HCT116 (cell line): ENCODE data around the gene ARPP21. TPM values are rescaled to one million over a fixed set of nuclear protein-coding genes. Genes with fewer than 3 reads are reported as not detected.

Experiments
- ATAC-seq: fragments of 200-7000 bp; cut with Tn5 transposase; 2 replicates; pipeline ENCODE4 v1.9.1; 2020; ENCODE audit warnings: mild to moderate bottlenecking, moderate library complexity
- BruUV-seq: library from RNA; stranded (reverse); fragments of 400-500 nt; replicated peaks from 2 replicates; lab custom pipeline; 2021; lab: Mats Ljungman, UMichigan
- CTCF ChIA-PET: fragments of 300-600 bp; sonication (Branson Sonifier 250); formaldehyde crosslinking; loops from one replicate; lab custom pipeline; 2021; ENCODE audit warnings: antibody characterized with exemption; lab: Charles Lee
- POLR2A ChIA-PET: fragments of 300-600, 350-600 bp; sonication (Branson Sonifier 250); formaldehyde crosslinking; loops from one replicate; lab custom pipeline; 2021; ENCODE audit warnings: antibody characterized with exemption; lab: Charles Lee
- RAD21 ChIA-PET, 2 experiments: fragments of 300-600 bp; sonication (Branson Sonifier 250); formaldehyde crosslinking; loops; one replicate each; lab custom pipeline; 2023; ENCODE audit warnings: low total read pairs in 2 of 2; ENCODE audit not compliant: uncharacterized antibody in 2 of 2, unreplicated experiment in 2 of 2, low non-redundant PET in 1 of 2; lab: Charles Lee
- DNase-seq: peaks from one replicate; pipeline ENCODE4 v3.0.0-alpha.2; 2010; ENCODE audit warnings: low read depth, low spot score
- H2AFZ ChIP-seq: fragments of 200-600 bp; shearing (Covaris generic), sonication (generic); 2 replicates; pipeline ENCODE4 v1.6.1; 2017; ENCODE audit warnings: low read depth, mixed run types, mixed read lengths, antibody characterized with exemption, low read length; ENCODE audit not compliant: poor library complexity, severe bottlenecking
- H3K27ac ChIP-seq: 2 replicates; pipeline ENCODE4 v1.5.1; 2012; ENCODE audit warnings: low read depth, low read length
- H3K27me3 ChIP-seq: fragments of 200-600 bp; sonication (generic); 2 replicates; pipeline ENCODE4 v1.6.1; 2016; ENCODE audit warnings: mixed run types, low read length, mixed read lengths; ENCODE audit not compliant: insufficient read depth
- H3K36me3 ChIP-seq, 2 experiments: fragments of 200-500 bp in 1 of 2; fragments of 200-600 bp in 1 of 2; sonication (Bioruptor generic) in 1 of 2; sonication (generic) in 1 of 2; 2 replicates each; pipeline versions ENCODE4 v1.5.1 to v1.6.1; 2014 to 2016; ENCODE audit warnings: low read length in 2 of 2, inconsistent platforms in 1 of 2, mixed read lengths in 1 of 2, mixed run types in 1 of 2; ENCODE audit not compliant: insufficient read depth in 2 of 2, control insufficient read depth in 1 of 2
- H3K4me1 ChIP-seq, 2 experiments: fragments of 200-600 bp in 1 of 2; sonication (generic) in 1 of 2; 2 replicates each; pipeline versions ENCODE4 v1.5.1 to v1.6.1; 2012 to 2017; ENCODE audit warnings: low read length in 2 of 2, inconsistent platforms in 1 of 2, mild to moderate bottlenecking in 1 of 2, mixed read lengths in 1 of 2, mixed run types in 1 of 2, moderate library complexity in 1 of 2; ENCODE audit not compliant: insufficient read depth in 2 of 2, control insufficient read depth in 1 of 2
- H3K4me2 ChIP-seq: fragments of 200-600 bp; sonication (generic); 2 replicates; pipeline ENCODE4 v1.6.1; 2017; ENCODE audit warnings: mixed run types, low read length, mixed read lengths
- H3K4me3 ChIP-seq, 2 experiments: fragments of 200-600 bp in 1 of 2; sonication (generic) in 1 of 2; replicated peaks in 1 of 2; 2 replicates each; pipeline ENCODE4 v1.5.1; 2011 to 2016; ENCODE audit warnings: low read length in 2 of 2, control low read depth in 1 of 2, low read depth in 1 of 2, mild to moderate bottlenecking in 1 of 2, mixed read lengths in 1 of 2, mixed run types in 1 of 2
- H3K79me2 ChIP-seq: fragments of 200-600 bp; sonication (generic); 2 replicates; pipeline ENCODE4 v1.6.1; 2017; ENCODE audit warnings: mild to moderate bottlenecking, mixed run types, low read length, moderate library complexity, mixed read lengths; ENCODE audit not compliant: insufficient read depth
- H3K9ac ChIP-seq: fragments of 200-600 bp; sonication (generic); 2 replicates; pipeline ENCODE4 v1.6.1; 2016; ENCODE audit warnings: low read length, mixed read lengths
- H3K9me2 ChIP-seq: fragments of 200-600 bp; sonication (generic), shearing (Covaris generic); 2 replicates; pipeline ENCODE4 v1.6.1; 2017; ENCODE audit warnings: mixed run types, mild to moderate bottlenecking, moderate library complexity; ENCODE audit not compliant: insufficient read depth
- H3K9me3 ChIP-seq, 2 experiments: fragments of 200-500 bp in 1 of 2; fragments of 200-600 bp in 1 of 2; sonication (Bioruptor generic) in 1 of 2; sonication (generic) in 1 of 2; 2 replicates each; pipeline ENCODE4 v1.6.1; 2014 to 2017; ENCODE audit warnings: low read length in 2 of 2, mixed read lengths in 2 of 2, inconsistent platforms in 1 of 2, low read depth in 1 of 2, mild to moderate bottlenecking in 1 of 2, mixed run types in 1 of 2, moderate library complexity in 1 of 2; ENCODE audit not compliant: control insufficient read depth in 1 of 2, insufficient read depth in 1 of 2
- H4K20me1 ChIP-seq: fragments of 200-600 bp; sonication (generic), shearing (Covaris generic); 2 replicates; pipeline ENCODE4 v1.6.1; 2017; ENCODE audit warnings: mixed run types, mild to moderate bottlenecking, moderate library complexity; ENCODE audit not compliant: insufficient read depth
- EZH2 ChIP-seq: fragments of 200-600 bp; sonication (generic); IDR thresholded peaks from 2 replicates; pipeline ENCODE4 v1.6.1; 2017; ENCODE audit warnings: antibody characterized with exemption, mixed run types
- POLR2A ChIP-seq: IDR thresholded peaks from 2 replicates; pipeline ENCODE4 v1.7.0; 2011; ENCODE audit warnings: borderline replicate concordance; ENCODE audit not compliant: insufficient read depth, insufficient read length; ENCODE audit errors: extremely low read depth
- RAD21 ChIP-seq: IDR thresholded peaks from 2 replicates; pipeline ENCODE4 v1.6.1; 2012; ENCODE audit warnings: low read depth, mild to moderate bottlenecking
- SP1 ChIP-seq: IDR thresholded peaks from 2 replicates; pipeline ENCODE4 v1.6.1; 2012; ENCODE audit warnings: low read depth
- intact Hi-C: fragments of 100-400 bp; cut with micrococcal nuclease; formaldehyde crosslinking; loops from 2 replicates; pipeline ENCODE4 v1.10.0; 2022
- total RNA-seq: library from RNA; stranded (reverse); gene quantifications from one replicate; pipeline ENCODE4 v1.2.1, GENCODE V29; 2021; ENCODE audit not compliant: unreplicated experiment

ARPP21 gene
- total RNA-seq, 1 experiment from 2014 or later, result not detected

- Histone ChIP-seq H3K9me3 (peaks cover 0 to 9% of the 10 kb centered on the region in 2 experiments; a peak in 2 of 4 replicates), H3K27ac (no peak overlapping the region), H3K9me2 (no peaks in the 10 kb centered on the region), H3K9ac (no peak overlapping the region), H3K4me1 (no peaks in the 10 kb centered on the region), H4K20me1 (no peaks in the 10 kb centered on the region), H2AFZ (no peak overlapping the region), H3K4me3 (no peak overlapping the region)
- ATAC-seq, result no peak
- BruUV-seq, result no TSS peak
- intact Hi-C loops, result no loop called here
- CTCF ChIA-PET, result no interaction called here
- TF ChIP-seq SP1, result no peak
- TF ChIP-seq, all 23 proteins: peak for 0
- Histone ChIP-seq H3K36me3 (no peaks in the 10 kb centered on the region), H3K79me2 (no peaks in the 10 kb centered on the region), H3K27me3 (no peaks in the 10 kb centered on the region), H3K4me2 (no peak overlapping the region)
- no peak for DNase-seq
- RAD21 ChIA-PET, result no interaction called here
- POLR2A ChIA-PET, result no interaction called here
Measured at GRCh38 chr3:35745802-35746484, 106.6 kb downstream of the ARPP21 start.

- BruUV-seq, result no TSS peak
- DNase-seq (no peak), ATAC-seq (no peak)
- Histone ChIP-seq H3K27me3 (no peaks in the 10 kb centered on the region), H3K4me2 (no peak overlapping the region), H3K9me3 (peaks cover 0 to 9% of the 10 kb centered on the region in 2 experiments; a peak in 2 of 4 replicates), H3K27ac (no peak overlapping the region), H3K36me3 (no peaks in the 10 kb centered on the region), H3K4me1 (no peaks in the 10 kb centered on the region), H3K79me2 (no peaks in the 10 kb centered on the region), H3K9ac (no peak overlapping the region), H3K9me2 (no peaks in the 10 kb centered on the region), H4K20me1 (no peaks in the 10 kb centered on the region), H3K4me3 (no peak overlapping the region), H2AFZ (no peak overlapping the region)
- TF ChIP-seq RAD21 (no peak), EZH2 (no peak), POLR2A (no peak)
- ChIA-PET POLR2A (no interaction called here), CTCF (no interaction called here), RAD21 (no interaction called here)
- intact Hi-C loops, result no loop called here
Measured at GRCh38 chr3:35746492-35746891, 107.2 kb downstream of the ARPP21 start.
